ENCODE results near the gene DLGAP1. TPM values are rescaled to one million over a fixed set of nuclear protein-coding genes. Genes with fewer than 3 reads are reported as not detected.

The DLGAP1 gene
- total and polyA plus RNA-seq, 2 of the 13 experiments (the other 11 are each of a cell fraction or from before 2014, with no cell fraction given) = 0.01 TPM; not detected in 1

GRCh38 chr18:3722649-3723433, 732.3 kb downstream of the DLGAP1 start (continued):
- TF ChIP-seq, protein P1, sequence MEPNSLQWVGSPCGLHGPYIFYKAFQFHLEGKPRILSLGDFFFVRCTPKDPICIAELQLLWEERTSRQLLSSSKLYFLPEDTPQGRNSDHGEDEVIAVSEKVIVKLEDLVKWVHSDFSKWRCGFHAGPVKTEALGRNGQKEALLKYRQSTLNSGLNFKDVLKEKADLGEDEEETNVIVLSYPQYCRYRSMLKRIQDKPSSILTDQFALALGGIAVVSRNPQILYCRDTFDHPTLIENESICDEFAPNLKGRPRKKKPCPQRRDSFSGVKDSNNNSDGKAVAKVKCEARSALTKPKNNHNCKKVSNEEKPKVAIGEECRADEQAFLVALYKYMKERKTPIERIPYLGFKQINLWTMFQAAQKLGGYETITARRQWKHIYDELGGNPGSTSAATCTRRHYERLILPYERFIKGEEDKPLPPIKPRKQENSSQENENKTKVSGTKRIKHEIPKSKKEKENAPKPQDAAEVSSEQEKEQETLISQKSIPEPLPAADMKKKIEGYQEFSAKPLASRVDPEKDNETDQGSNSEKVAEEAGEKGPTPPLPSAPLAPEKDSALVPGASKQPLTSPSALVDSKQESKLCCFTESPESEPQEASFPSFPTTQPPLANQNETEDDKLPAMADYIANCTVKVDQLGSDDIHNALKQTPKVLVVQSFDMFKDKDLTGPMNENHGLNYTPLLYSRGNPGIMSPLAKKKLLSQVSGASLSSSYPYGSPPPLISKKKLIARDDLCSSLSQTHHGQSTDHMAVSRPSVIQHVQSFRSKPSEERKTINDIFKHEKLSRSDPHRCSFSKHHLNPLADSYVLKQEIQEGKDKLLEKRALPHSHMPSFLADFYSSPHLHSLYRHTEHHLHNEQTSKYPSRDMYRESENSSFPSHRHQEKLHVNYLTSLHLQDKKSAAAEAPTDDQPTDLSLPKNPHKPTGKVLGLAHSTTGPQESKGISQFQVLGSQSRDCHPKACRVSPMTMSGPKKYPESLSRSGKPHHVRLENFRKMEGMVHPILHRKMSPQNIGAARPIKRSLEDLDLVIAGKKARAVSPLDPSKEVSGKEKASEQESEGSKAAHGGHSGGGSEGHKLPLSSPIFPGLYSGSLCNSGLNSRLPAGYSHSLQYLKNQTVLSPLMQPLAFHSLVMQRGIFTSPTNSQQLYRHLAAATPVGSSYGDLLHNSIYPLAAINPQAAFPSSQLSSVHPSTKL (CRISPR knock-in tag; IDR thresholded peaks at IDR 0.05) = peak; percentile 66
- TF ChIP-seq ERF (CRISPR knock-in tag; IDR thresholded peaks at IDR 0.05) (peak; percentile 19; the same call in 1 of the 2 replicates), MAFG (CRISPR knock-in tag; IDR thresholded peaks at IDR 0.05) (peak; percentile 88), ZBTB38 (CRISPR knock-in tag; IDR thresholded peaks at IDR 0.05) (no peak), FOXK1 (CRISPR knock-in tag; IDR thresholded peaks at IDR 0.05; ENCODE audit: borderline replicate concordance, low read depth) (peak; percentile 34; the same call in 1 of the 2 replicates), DPF2 (CRISPR knock-in tag; IDR thresholded peaks at IDR 0.05; ENCODE audit: borderline replicate concordance, low read depth) (peak; percentile 32; the same call in 1 of the 2 replicates), SOX13 (IDR thresholded peaks at IDR 0.05) (no peak), SOX13 (CRISPR knock-in tag; conservative IDR thresholded peaks at IDR 0.05 in 1 of 2, IDR thresholded peaks at IDR 0.05 in 1 of 2) (0 out of 4 replicates have a peak, but pooled peaks of 1 of the 2 experiments have one; percentile 20), SUZ12 (IDR thresholded peaks at IDR 0.05; ENCODE audit: low read depth, low read length) (no peak), ZNF629 (CRISPR knock-in tag; conservative IDR thresholded peaks at IDR 0.05) (peak; percentile 72; the same call in 1 of the 2 replicates), KDM6A (CRISPR knock-in tag; IDR thresholded peaks at IDR 0.05; ENCODE audit: low read depth) (0 out of 2 replicates have a peak, but pooled peaks have one; percentile 27), TBX2 (CRISPR knock-in tag; IDR thresholded peaks at IDR 0.05; ENCODE audit: borderline replicate concordance) (peak; percentile 51; the same call in 1 of the 2 replicates), MXI1 (IDR thresholded peaks at IDR 0.05; ENCODE audit: borderline replicate concordance, low read depth, low read length) (peak; percentile 19; the same call in 1 of the 3 replicates), CENPT (CRISPR knock-in tag; IDR thresholded peaks at IDR 0.05; ENCODE audit: low read depth) (no peak), HMG20A (CRISPR knock-in tag; IDR thresholded peaks at IDR 0.05; ENCODE audit: borderline replicate concordance) (peak; percentile 28; the same call in 1 of the 2 replicates), PRDM4 (CRISPR knock-in tag; IDR thresholded peaks at IDR 0.05; ENCODE audit: borderline replicate concordance) (no peak), FOSL2 (CRISPR knock-in tag; IDR thresholded peaks at IDR 0.05) (peak; percentile 45; the same call in 1 of the 2 replicates), NCOR1 (IDR thresholded peaks at IDR 0.05; ENCODE audit: borderline replicate concordance, low read length) (peak; percentile 57; the same call in 1 of the 2 replicates)
- TF ChIP-seq, protein P2, sequence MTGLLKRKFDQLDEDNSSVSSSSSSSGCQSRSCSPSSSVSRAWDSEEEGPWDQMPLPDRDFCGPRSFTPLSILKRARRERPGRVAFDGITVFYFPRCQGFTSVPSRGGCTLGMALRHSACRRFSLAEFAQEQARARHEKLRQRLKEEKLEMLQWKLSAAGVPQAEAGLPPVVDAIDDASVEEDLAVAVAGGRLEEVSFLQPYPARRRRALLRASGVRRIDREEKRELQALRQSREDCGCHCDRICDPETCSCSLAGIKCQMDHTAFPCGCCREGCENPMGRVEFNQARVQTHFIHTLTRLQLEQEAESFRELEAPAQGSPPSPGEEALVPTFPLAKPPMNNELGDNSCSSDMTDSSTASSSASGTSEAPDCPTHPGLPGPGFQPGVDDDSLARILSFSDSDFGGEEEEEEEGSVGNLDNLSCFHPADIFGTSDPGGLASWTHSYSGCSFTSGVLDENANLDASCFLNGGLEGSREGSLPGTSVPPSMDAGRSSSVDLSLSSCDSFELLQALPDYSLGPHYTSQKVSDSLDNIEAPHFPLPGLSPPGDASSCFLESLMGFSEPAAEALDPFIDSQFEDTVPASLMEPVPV (CRISPR knock-in tag; IDR thresholded peaks at IDR 0.05) = no peak

All from HepG2 (cell line).